Left colon (tissue), 2 donors: ENCODE data around the gene FUT8. TPM values are rescaled to one million over a fixed set of nuclear protein-coding genes. Genes with fewer than 3 reads are reported as not detected.

ENCODE experiments used
- ATAC-seq: fragments of 200-7000 bp; cut with Tn5 transposase; one replicate; pipeline ENCODE4 v1.9.1; 2020; ENCODE audit warnings: mild to moderate bottlenecking, moderate library complexity
- DNase-seq, 2 donors: peaks; one replicate each; pipeline ENCODE4 v3.0.0-alpha.2; 2020
- intact Hi-C, 2 donors: fragments of 100-400 bp; cut with DNase I in 1 of 2; cut with micrococcal nuclease in 1 of 2; formaldehyde crosslinking; loops; one replicate each; pipeline versions ENCODE4 v1.11.2 to v1.14.0; 2022; cut with DNase I, micrococcal nuclease
- total RNA-seq, 2 donors: library from RNA; stranded (reverse); fragmentation: NEBNext Ultra II Directional; extraction: Animal tissue kit (Norgen Biotek cat#: 25700); gene quantifications; one replicate each; pipeline ENCODE4 v1.2.1, GENCODE V29; 2021
- donor health status: DM: no; HTN: no; CAD: no.
- donor health status: DM: yes; HTN: yes; CAD: no.

FUT8 gene
- total RNA-seq, 2 donors from 2014 or later = 22.3 to 27.8 TPM

GRCh38 chr14:65580973-65581372 is 168.4 kb downstream of the FUT8 start:
- no peak for DNase-seq
- no peak for ATAC-seq
- intact Hi-C loops = no loop called here

DNA sequence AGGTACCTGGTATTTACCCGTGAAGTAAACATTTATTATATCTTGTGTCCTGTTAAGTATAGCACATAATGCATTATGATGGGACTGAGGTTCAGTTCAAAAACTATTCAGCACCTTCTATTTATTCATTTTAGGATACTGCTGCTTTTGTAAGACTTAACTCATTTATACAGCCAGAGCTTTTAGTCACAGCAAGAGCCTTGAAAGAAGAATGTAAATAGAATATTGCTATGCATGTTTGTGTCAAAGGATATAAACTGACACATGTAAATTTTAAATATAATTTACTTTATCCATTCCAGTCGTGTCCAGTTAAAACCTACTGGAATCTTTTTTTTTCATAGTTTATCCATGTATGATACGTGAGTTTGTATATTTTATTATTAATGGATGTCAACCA is 168.8 kb downstream of the FUT8 start:
- DNase-seq = no peak
- no peak for ATAC-seq
- intact Hi-C loops = no loop called here

DNA sequence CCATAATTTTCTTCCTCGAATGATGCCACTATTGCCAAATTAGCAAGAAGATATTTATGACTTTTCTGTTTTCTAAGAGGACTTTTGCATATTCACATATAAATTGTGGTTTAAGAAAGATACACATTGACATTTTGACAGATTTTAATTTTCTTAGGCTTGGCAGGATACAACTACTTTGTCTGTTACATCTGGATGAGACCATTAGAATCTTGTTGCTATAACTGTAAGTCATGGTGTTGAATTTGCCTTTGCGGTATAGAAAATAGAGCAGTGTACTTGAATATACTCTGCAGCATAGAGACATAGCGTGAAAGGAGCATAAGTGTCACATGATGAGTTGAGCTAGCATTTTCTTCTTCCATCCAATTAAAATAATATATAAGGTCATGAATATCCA is 169.3 kb downstream of the FUT8 start:
- intact Hi-C loops = no loop called here
- DNase-seq (no peak), ATAC-seq (no peak)

GRCh38 chr14:65585216-65585615 is 172.7 kb downstream of the FUT8 start:
- ATAC-seq = no peak
- intact Hi-C loops = no loop called here

DNA sequence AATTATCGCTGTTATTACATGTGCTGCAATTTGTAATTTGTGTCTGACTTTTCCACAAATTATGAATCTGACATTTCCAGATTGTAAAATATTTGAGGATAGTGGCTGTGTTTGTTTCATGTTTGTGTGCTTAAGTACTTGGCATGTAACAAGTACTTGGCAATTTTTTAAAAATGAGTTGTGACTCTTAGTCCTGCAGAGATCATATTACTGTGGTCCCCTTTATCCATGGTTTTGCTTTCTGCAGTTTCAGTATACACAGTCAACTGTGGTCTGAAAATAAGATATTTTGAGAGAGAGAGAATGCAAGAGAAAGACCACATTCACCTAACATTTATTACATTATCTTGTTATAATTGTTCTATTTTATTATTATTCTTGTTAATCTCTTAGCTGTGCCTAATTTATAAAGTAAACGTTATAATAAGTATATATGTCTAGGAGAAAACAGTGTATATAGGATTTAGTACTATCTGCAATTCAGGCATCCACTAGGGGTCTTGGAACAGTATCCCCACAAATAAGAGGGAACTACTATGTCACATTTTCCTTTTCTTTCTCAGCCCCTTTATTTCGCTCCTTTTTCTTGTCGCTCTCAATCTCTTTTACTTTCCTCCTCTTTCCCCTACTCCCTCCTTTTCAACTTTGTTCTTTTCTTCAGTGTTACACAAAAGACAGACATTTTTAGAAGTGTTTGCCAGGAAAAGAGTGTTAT is 176.1 kb downstream of the FUT8 start:
- ATAC-seq = no peak
- intact Hi-C loops = no loop called here

More at GRCh38 chr14:65585216-65585615, 172.7 kb downstream of the FUT8 start:
- no peak for DNase-seq

GRCh38 chr14:65594153-65594881 is 181.8 kb downstream of the FUT8 start:
- intact Hi-C loops = no loop called here
- peak; percentile 100 for ATAC-seq
- peak; percentile 65 to 67 for DNase-seq

More for the DNA sequence above, 176.1 kb downstream of the FUT8 start:
- DNase-seq = no peak

DNA sequence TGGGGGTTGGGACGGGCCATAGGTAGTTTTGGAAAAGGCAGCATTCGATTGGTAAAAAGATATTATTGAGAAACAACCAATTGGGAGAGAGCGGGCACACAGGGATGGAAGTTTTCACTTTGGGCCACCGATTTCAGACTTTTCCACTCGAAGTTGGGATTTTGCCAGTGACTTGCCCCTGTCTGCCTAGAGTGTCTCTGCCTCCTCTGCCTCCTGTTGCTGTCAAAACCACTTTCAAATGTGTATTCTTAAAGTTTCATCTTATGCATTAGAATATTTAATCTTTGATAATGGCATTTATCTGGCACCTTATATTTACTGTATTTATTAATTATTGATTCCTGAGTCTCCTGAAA is 182.3 kb downstream of the FUT8 start:
- intact Hi-C loops = no loop called here
- no peak for ATAC-seq

GRCh38 chr14:65599375-65599774 is 186.8 kb downstream of the FUT8 start:
- DNase-seq = no peak
- intact Hi-C loops = no loop called here

More for the DNA sequence above, 182.3 kb downstream of the FUT8 start:
- no peak for DNase-seq

GRCh38 chr14:65600742-65601141 is 188.2 kb downstream of the FUT8 start:
- intact Hi-C loops = no loop called here
- DNase-seq (no peak), ATAC-seq (no peak)

More at GRCh38 chr14:65599375-65599774, 186.8 kb downstream of the FUT8 start:
- ATAC-seq = no peak

DNA sequence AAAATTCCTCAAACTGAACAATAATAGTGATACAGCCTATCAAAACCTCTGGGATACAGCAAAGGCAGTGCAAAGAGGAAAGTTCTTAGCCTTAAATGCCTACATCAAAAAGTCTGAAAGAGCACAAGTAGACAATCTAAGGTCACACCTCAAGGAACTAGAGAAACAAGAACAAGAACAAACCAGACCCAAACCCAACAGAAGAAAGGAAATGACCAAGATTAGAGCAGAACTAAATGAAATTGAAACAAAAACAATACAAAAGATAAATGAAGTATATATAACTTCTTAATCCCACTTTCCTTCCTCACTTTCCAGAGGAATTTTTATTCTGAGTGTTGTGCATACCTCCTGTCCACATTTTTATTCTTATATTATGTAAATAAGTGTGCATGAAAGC is 192.0 kb downstream of the FUT8 start:
- intact Hi-C loops = no loop called here
- DNase-seq = no peak
- ATAC-seq = no peak

DNA sequence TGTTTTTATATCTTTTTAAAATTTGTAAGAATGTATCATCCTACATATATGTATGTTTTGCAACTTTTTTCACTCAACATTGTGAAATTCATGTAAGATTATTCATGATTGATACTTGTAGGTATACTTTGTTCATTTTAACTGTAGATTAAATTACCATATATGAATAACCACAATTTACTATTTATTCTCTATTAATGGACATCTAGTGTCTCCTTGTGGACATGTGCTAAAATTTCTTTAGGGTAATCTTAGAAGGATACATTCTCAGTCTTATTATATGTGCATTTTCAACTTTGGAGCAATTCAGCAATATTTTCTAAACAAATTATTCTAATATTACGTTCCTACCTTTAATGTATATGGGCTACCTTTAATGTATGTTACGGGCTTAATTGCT is 192.4 kb downstream of the FUT8 start:
- intact Hi-C loops = no loop called here
- ATAC-seq (no peak), DNase-seq (no peak)

DNA sequence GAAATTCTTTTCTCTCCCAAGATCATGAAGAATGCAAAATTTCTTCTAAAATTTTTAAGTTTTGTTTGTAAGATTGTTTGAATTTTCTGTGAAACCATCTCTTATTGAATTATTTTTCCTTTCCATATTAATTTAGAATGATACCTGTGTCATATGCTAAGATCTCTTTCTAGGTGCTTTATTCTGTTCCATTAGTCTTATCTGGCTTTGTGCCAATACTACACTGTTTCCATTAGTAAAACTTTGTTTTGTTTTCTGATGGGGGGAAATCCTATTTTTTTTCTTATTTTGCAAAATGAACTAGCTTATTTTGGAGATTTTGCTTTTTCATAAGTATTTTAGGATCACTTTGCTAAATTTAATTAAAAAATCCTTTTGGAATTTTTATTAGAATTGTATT is 193.9 kb downstream of the FUT8 start:
- no peak for ATAC-seq
- intact Hi-C loops = no loop called here
- no peak for DNase-seq

DNA sequence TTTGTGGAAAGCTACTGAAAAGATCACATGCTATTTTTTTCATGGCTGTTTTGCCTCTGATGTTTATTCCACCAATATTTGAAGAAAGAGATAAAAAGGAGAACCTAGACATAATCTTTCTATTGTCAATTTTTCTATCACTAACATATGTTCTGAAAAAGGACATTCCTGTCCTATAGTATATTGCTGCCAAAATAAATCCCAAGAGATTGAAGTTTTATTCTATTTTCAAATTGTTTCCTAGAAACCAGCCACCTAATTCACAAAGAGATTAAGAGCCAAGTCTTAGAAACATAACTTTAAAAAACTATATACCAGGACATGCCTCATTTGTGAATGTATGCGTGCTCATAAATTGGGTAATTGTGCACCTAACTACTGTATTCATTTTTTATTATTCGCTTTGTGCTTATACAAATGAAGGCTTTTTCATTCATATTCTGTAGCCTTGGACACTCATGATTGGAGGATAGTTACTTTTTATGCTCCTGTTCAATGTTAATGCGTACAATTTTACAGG is 200.7 kb downstream of the FUT8 start:
- ATAC-seq (no peak), DNase-seq (no peak)
- intact Hi-C loops = no loop called here

DNA sequence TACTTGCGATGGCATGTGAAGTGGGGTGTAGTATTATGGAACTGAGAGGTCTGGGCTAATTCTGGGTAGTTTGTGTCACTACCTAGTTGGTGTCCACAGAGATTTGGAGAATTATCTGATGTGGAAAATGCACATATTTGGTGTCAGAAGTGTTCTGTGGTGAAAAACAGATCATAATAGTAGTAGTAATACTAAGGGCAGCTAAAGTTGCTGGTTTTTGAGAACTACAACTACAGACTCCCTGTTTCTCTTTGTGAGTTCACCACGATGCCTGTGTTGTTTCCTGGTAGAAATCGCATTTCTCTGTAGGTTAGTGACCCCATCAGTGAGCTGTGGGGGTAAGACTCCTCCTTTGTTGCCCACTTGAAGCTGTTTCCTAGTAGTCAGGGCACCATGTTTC is 206.5 kb downstream of the FUT8 start:
- intact Hi-C loops = no loop called here
- DNase-seq (no peak), ATAC-seq (no peak)

GRCh38 chr14:65620195-65620594 is 207.7 kb downstream of the FUT8 start:
- no peak for ATAC-seq
- intact Hi-C loops = no loop called here

DNA sequence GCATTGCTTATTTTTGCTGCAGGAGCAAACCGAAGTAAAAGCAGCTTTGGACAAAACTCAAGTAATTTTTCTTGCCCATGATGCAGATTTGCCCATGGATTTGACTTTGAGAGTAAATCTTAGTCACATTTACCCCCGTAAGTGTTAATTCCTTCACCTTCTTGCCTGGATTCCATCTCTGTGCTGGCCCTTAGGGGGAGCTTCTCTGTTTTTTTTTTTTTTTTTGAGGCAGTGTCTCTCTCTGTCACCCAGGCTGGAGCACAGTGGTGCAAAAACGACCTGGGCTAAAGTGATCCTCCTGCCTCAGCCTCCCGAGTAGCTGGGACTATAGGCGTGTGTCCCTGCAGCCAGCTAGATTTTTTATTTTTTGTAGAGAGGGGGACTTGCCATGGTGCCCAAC is 210.2 kb downstream of the FUT8 start:
- DNase-seq (no peak), ATAC-seq (no peak)
- intact Hi-C loops = no loop called here

More at GRCh38 chr14:65620195-65620594, 207.7 kb downstream of the FUT8 start:
- DNase-seq = no peak

GRCh38 chr14:65623759-65624158 is 211.2 kb downstream of the FUT8 start:
- intact Hi-C loops = no loop called here
- no peak for DNase-seq
- ATAC-seq = no peak

DNA sequence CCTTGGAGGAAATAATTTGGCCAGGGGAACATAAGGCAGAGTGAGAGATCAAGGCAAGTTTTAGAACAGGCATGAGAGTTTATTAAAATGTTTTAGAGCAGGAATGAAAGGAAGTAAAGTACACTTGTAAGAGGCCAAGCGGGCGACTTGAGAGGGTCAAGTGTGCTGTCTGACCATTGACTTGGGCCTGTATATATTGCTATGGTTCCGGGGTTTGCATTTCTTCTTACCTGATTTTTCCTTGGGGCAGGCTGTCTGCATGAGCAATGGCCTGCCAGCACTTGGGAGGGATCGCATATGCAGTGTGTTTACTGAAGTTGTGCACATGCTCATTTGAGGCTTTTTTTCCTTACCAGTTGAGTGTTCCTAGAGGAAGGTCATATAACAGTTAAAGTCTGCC is 214.8 kb downstream of the FUT8 start:
- intact Hi-C loops = no loop called here
- no peak for ATAC-seq
- no peak for DNase-seq

GRCh38 chr14:65628664-65629063 is 216.1 kb downstream of the FUT8 start:
- ATAC-seq = no peak

GRCh38 chr14:65631040-65631439 is 218.5 kb downstream of the FUT8 start:
- ATAC-seq (no peak), DNase-seq (no peak)
- intact Hi-C loops = no loop called here

More at GRCh38 chr14:65628664-65629063, 216.1 kb downstream of the FUT8 start:
- intact Hi-C loops = no loop called here
- no peak for DNase-seq
